ENCODE measurements around the gene SHROOM3. TPM values are rescaled to one million over a fixed set of nuclear protein-coding genes. Genes with fewer than 3 reads are reported as not detected.

Gene SHROOM3
- total RNA-seq, 1 donor from 2014 or later = 16.2 TPM

- Histone ChIP-seq H3K9me3 (replicated peaks) (no peaks in the 10 kb centered on the region), H3K36me3 (no peaks in the 10 kb centered on the region), H3K4me3 (no peak overlapping the region), H3K27me3 (ENCODE audit: low read depth) (no peaks in the 10 kb centered on the region), H3K4me1 (peaks cover 43% of the 10 kb centered on the region), H3K27ac (replicated peaks) (peak overlapping the region; percentile 86)
- no peak for DNase-seq
- no peak for TF ChIP-seq CTCF (IDR thresholded peaks at IDR 0.05; ENCODE audit: borderline replicate concordance)
- intact Hi-C loops (cut with micrococcal nuclease) = no loop called here
These were observed 157.0 kb downstream of the SHROOM3 start for GRCh38 chr4:76591992-76592391.

GRCh38 chr4:76592460-76592859 lies 157.4 kb downstream of the SHROOM3 start:
- H3K36me3 ChIP-seq = no peaks in the 10 kb centered on the region
- peak overlapping the region; percentile 86 for H3K27ac ChIP-seq (replicated peaks)
- no peak overlapping the region for H3K4me3 ChIP-seq
- peaks cover 48% of the 10 kb centered on the region for H3K4me1 ChIP-seq
- intact Hi-C loops (cut with micrococcal nuclease) = no loop called here
- no peaks in the 10 kb centered on the region for H3K9me3 ChIP-seq (replicated peaks)
- H3K27me3 ChIP-seq (ENCODE audit: low read depth) = no peaks in the 10 kb centered on the region
- no peak for DNase-seq
- TF ChIP-seq CTCF (IDR thresholded peaks at IDR 0.05; ENCODE audit: borderline replicate concordance) = no peak

GRCh38 chr4:76594173-76594572 lies 159.1 kb downstream of the SHROOM3 start:
- no peaks in the 10 kb centered on the region for H3K27me3 ChIP-seq (ENCODE audit: low read depth)
- no peak overlapping the region for H3K4me3 ChIP-seq
- no peak for TF ChIP-seq CTCF (IDR thresholded peaks at IDR 0.05; ENCODE audit: borderline replicate concordance)
- no peaks in the 10 kb centered on the region for H3K9me3 ChIP-seq (replicated peaks)
- intact Hi-C loops (cut with micrococcal nuclease) = no loop called here
- H3K27ac ChIP-seq (replicated peaks) = no peak overlapping the region
- H3K36me3 ChIP-seq = no peaks in the 10 kb centered on the region
- H3K4me1 ChIP-seq = peaks cover 40% of the 10 kb centered on the region
- no peak for DNase-seq

- no peak for TF ChIP-seq CTCF (IDR thresholded peaks at IDR 0.05; ENCODE audit: borderline replicate concordance)
- no peaks in the 10 kb centered on the region for H3K9me3 ChIP-seq (replicated peaks)
- no peak for DNase-seq
- no peaks in the 10 kb centered on the region for H3K27me3 ChIP-seq (ENCODE audit: low read depth)
- H3K4me1 ChIP-seq = peaks cover 39% of the 10 kb centered on the region
- H3K4me3 ChIP-seq = no peak overlapping the region
- H3K36me3 ChIP-seq = no peaks in the 10 kb centered on the region
- H3K27ac ChIP-seq (replicated peaks) = no peak overlapping the region
- intact Hi-C loops (cut with micrococcal nuclease) = no loop called here
These were observed 160.4 kb downstream of the SHROOM3 start for GRCh38 chr4:76595435-76595834.

DNA sequence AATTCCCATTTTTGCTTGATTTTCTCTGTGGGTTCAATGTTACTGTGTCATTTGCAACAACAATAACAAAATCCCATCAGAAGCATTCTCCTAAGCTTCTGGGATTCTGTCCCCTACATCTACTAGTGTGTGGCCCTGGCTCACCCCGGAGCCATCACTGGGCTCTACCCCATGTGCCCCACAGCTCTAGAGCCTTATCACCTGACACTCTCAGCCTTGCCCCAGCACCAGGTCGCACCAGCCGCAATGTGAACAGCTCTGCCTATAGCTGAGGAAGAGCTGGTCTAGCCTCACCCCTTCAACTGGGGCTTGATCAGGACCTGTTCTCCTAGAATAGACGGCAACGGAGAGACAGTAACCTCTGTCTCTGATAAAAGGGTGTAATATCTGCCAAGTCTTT lies 161.7 kb downstream of the SHROOM3 start:
- TF ChIP-seq CTCF (IDR thresholded peaks at IDR 0.05; ENCODE audit: borderline replicate concordance) = no peak
- no peaks in the 10 kb centered on the region for H3K27me3 ChIP-seq (ENCODE audit: low read depth)
- no peaks in the 10 kb centered on the region for H3K36me3 ChIP-seq
- intact Hi-C loops (cut with micrococcal nuclease) = no loop called here
- no peak for DNase-seq
- H3K9me3 ChIP-seq (replicated peaks) = no peaks in the 10 kb centered on the region
- no peak overlapping the region for H3K4me3 ChIP-seq
- peak overlapping the region; percentile 42 for H3K27ac ChIP-seq (replicated peaks)
- H3K4me1 ChIP-seq = peaks cover 38% of the 10 kb centered on the region
